Umbilical cord (tissue), 2 donors: Measurements from ENCODE around the gene TACC3. TPM values are rescaled to one million over a fixed set of nuclear protein-coding genes. Genes with fewer than 3 reads are reported as not detected.

Source experiments
- DNase-seq: peaks from one replicate; pipeline ENCODE4 v3.0.0-alpha.2; 2015; ENCODE audit warnings: low spot score
- total RNA-seq: library from RNA; depleted of rRNA; stranded (reverse); fragments of >200 nt; gene quantifications from one replicate; pipeline ENCODE4 v1.2.3, GENCODE V29; 2014; ENCODE audit warnings: low replicate concordance; ENCODE audit not compliant: insufficient read depth

The TACC3 gene
- total RNA-seq, 1 donor from 2014 or later: 12.0 TPM

- DNase-seq: no peak
Observed at GRCh38 chr4:1745697-1746096, 24.4 kb downstream of the TACC3 start.

DNA sequence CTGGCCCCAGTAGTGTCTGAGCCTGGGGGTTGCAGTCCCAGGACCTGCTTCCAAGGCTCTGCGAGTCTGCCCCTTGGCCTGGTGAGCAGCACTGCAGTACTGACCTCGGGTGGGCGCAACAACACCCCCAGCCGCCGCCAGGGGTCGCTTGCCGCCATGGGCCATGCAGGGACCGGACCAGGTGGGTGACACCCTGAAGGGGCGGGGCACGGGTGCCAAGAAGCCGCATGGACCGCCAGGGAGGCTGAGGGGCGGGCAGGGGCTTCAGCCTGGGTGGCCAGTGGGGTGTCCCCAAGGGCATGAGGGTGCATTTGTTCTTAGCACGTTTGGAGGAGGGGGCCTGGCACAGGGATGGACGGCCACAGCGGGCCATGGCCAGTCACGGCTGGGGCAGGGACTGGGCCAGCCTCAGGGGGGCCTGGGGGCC is 25.0 kb downstream of the TACC3 start:
- DNase-seq: peak; percentile 47

DNA sequence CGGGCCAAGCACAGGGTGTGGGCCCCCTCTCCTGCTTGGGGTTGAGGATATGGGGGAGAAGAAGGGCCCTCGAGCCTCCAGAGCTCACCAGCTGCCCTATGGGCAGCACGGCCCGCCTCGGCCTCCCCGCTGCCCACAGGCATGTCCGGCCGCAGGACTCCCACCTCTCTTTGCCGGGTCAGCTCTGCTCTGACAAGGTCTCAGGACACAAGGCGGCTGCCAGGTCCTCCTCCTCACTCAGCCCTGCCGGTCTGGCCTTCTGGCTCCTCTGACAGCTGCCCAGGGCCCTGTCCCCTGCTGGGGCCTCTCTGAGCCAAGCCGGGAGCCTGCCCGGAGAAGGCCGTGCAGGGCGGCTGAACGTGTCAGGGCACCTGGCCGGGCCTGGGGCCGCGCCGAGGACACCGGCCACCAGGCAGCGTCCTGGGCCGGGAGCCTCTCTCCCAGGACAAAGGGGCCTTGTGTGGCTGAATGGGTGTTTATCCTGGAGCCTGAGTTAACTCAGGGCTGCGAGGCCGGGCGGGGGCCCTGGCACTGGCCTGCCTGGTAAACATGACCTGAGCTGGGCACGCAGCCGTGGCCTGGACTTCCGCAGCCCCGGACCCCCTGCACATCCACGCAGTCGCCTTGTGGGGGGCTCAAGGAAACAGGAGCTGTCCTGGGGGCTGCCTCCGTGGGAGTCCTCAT is 25.7 kb downstream of the TACC3 start:
- DNase-seq: no peak

- DNase-seq: no peak
Observed at GRCh38 chr4:1747603-1747967, 26.3 kb downstream of the TACC3 start.

DNA sequence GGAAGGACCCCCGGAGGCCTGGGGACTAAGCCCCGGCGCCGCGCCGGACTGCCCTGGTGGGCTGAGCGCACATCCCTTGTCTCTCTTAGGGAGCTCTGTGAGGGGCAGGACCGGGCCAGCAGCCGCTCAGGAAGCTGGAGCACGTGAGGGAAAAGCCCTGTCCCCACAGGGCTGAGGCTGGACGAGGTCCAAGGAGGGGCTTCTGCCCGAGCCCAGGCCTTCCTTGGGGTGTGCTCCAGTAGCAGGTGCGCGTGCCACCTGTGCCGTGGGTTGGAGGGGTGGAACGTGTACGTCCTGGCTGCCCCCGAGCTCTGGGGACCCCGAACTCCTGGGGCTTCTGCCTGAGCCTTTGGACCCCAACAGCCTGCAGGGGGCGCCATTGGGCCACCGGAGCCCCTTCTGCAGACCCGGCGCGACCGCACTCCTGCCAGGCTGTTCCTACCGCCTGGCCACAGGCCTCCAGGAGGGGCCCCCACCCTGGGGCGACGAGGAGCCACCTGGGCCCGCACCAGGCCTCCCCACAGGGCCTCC is 27.2 kb downstream of the TACC3 start:
- DNase-seq: peak; percentile 65

DNA sequence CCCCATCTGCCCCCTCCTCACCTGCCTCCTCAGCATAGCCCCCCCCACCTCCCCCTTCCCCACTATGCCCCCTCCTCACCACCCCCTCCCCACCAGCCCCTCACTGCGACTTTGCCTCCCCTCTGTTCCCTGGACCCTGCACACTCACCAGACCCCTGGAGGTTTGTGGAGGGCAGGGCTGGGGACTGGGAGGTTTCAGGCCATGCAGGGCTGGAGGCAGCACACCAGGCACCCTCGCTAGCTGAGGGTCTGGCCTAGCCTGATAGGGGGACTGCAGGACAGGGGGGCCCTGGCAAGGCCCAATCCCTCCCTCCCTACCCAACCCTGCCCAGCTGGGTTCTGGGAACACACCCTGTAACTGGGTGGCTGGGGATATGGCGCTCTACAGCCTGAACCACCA is 28.0 kb downstream of the TACC3 start:
- no peak for DNase-seq

GRCh38 chr4:1749826-1750225 is 28.5 kb downstream of the TACC3 start:
- DNase-seq: no peak

- DNase-seq: no peak
Observed at GRCh38 chr4:1750381-1751154, 29.2 kb downstream of the TACC3 start.

- no peak for DNase-seq
Observed at GRCh38 chr4:1751155-1751918, 30.0 kb downstream of the TACC3 start.

- no peak for DNase-seq
Observed at GRCh38 chr4:1751919-1752283, 30.6 kb downstream of the TACC3 start.

DNA sequence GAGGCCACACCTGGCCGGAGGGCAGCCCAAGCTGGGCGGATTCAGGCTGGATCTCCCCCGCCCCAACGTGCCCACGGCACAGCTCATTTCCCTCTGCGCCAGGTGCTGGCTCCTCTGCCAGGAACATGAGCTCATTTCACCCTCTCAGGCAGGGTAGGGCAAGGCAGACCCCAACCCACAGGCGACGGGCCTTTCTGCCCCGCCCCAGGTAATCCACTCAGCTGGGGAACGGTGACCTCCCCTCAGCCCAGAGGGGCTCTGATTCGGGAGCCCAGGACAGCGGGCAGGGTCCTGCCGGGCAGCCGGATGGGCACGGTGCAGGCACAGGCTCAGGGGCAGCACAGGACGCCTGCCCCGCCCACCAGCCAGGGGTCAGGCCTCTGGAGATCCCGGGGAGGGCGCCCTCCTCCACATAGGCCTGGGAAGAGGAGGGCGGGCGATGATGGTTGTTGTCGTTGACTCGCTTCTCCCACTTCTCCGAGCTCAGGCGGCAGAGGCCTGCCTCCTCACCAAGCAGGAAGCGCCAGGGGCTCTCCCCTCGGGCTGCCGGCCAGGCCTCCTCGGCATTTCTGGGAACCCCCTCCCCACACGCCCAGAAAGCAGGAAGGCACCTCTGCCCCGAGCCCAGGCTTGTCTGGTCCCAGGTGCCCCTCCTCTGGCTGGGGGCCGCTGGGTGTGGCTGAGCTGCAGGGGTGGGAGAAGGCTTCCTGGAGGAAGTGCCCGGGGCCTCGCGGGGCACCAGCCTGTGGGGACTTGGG is 31.1 kb downstream of the TACC3 start:
- no peak for DNase-seq

DNA sequence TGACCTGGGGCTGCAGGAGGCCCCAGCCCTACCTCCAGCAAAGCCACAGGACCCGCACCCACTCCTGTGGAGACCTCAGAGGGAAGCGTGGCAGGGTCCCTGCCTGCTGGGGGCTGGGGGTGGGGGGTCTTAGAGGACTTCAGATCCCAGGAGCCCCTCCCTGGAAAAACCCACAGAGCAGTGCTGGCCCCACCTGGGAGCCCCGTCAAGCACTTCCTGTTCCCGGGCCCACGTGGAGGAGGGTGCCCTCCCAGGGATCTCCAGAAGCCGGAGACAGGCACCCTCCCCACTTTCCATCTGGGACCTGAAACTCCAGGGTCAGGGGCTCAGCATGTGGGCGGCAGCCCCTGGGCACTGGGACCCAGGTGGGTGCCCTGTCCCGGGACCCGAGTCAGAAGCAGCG is 32.0 kb downstream of the TACC3 start:
- no peak for DNase-seq

DNA sequence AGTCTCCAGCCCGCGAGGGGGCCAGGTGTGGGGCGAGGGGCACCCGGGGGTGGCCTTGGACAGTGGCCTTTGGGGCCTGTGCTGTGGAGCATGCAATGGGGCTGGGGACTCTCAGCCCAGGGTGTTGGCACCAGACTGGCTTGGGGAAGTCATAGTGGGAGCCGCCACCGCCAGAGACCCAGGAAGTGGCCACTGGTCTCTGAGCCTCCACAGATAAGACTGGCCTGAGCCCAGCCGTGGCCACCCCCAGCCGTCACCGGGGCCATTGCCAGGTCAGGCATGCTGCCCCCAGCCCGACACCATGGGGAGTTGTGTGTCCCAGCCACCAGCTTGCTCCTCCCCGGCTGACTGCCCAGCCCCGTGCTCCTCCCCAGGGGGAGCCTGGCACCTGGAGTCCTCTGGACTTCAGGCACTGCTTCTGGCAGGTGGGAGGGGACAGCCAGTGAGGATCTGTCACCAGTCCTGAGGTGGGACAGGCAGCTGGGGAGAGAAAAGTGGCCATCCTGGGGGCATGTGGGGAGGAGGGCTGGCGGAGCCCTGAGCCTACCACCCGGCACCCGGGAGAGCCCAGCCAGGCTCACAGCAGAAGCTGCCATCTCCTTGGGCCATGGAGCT is 32.5 kb downstream of the TACC3 start:
- DNase-seq: no peak

- DNase-seq: no peak
Observed at GRCh38 chr4:1754336-1754735, 33.0 kb downstream of the TACC3 start.

GRCh38 chr4:1755297-1755696 is 34.0 kb downstream of the TACC3 start:
- DNase-seq: no peak

- DNase-seq: no peak
Observed at GRCh38 chr4:1756079-1756478, 34.8 kb downstream of the TACC3 start.

GRCh38 chr4:1756893-1757779 is 35.8 kb downstream of the TACC3 start:
- DNase-seq: no peak

DNA sequence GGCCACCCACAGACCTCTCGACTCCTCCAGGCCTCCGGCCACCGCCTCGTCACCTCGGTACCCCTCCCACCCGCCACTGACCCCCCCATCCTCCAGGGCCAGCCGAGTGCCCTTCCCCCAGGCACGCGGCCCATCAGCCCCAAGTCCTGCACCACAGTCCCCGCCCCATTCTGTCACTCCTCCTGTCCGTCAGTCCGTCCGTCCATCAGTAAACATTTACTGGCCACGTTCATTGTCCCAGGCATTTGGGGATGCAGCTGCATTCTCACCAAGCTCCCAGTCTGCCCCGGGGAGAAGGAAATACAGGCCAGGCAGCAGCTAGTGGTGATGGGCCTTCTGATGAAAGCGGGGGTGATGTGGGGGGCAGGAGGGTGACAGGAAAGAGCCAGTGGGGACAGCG is 36.5 kb downstream of the TACC3 start:
- DNase-seq: no peak

DNA sequence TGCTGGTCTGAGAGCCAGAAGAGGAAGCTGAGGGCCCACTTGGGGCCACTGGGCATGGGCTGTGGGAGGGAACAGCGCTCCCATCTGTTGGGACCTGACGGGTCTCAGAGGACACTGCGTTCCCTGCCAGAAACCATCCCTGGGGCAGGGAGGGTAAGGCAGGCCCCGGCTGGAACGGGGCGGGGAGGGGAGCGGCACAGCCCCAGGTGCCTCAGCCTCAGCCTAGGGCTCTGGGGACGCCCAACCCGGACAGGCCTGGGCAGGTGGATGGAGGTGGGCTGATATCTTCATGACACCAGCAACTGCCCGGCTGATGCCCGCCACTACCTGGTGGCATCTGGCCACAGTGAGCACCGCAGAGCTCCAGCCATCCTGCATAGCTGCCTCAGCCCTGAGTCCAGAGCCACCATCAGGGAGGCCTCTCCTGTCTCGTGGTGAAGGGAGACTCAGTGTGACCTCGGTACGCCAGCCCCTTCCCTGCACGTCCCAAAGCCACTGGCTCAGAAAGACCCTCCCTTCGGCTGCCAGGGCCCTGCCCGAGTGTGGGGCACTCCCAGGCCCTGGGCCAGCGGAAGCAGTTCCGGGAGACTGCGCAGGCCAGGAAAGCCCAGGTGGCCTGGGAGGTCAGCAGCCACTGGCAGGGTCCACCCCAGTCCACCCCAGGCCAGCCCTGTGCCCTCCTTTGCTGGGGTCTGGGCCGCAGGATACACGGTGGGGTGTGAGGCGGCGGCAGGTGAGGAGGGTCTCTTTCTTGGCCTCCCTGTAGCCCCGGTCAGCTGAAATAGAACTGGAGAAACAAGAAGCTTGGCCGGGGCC is 37.2 kb downstream of the TACC3 start:
- no peak for DNase-seq
